Loucy (cell line): ENCODE data around the gene RNF40.

Source experiments
- EZH2phosphoT487 ChIP-seq: fragments of 200-600 bp; IDR thresholded peaks from 2 replicates; pipeline ENCODE4 v1.6.1; 2018; ENCODE audit warnings: antibody characterized with exemption, mild to moderate bottlenecking, moderate library complexity, borderline replicate concordance
- TF ChIP-seq, protein P1 (sequence below): fragments of 200-600 bp; sonication (generic); conservative IDR thresholded peaks from 2 replicates; pipeline ENCODE4 v1.5.1; 2014; ENCODE audit warnings: mild to moderate bottlenecking, antibody characterized with exemption, low read length

DNA sequence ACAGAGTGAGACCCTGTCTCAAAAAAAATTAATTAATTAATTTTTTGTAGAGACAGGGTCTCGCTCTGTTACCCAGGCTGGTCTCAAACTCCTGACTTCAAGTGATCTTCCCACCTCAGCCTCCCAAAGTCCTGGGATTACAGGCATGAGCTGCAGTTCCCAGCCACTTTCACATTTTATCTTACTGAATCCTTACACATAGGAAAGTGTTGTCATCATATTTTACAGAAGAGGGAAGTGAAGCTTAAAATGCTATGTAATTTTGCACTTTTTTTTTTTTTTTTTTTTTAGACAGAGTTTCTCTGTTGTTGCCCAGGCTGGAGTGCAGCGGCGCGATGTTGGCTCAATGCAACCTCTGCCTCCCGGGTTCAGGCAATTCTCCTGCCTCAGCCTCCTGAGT is 46.0 kb downstream of the RNF40 start:
- TF ChIP-seq, protein P1, sequence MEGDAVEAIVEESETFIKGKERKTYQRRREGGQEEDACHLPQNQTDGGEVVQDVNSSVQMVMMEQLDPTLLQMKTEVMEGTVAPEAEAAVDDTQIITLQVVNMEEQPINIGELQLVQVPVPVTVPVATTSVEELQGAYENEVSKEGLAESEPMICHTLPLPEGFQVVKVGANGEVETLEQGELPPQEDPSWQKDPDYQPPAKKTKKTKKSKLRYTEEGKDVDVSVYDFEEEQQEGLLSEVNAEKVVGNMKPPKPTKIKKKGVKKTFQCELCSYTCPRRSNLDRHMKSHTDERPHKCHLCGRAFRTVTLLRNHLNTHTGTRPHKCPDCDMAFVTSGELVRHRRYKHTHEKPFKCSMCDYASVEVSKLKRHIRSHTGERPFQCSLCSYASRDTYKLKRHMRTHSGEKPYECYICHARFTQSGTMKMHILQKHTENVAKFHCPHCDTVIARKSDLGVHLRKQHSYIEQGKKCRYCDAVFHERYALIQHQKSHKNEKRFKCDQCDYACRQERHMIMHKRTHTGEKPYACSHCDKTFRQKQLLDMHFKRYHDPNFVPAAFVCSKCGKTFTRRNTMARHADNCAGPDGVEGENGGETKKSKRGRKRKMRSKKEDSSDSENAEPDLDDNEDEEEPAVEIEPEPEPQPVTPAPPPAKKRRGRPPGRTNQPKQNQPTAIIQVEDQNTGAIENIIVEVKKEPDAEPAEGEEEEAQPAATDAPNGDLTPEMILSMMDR = no peak
- TF ChIP-seq EZH2phosphoT487 = no peak
